Right ventricle myocardium inferior (tissue), 1 donor: ENCODE data around the gene SEMA4D. TPM values are rescaled to one million over a fixed set of nuclear protein-coding genes. Genes with fewer than 3 reads are reported as not detected.

Experiments used
- ATAC-seq: fragments of 200-7000 bp; cut with Tn5 transposase; one replicate; pipeline ENCODE4 v1.9.1; 2020; ENCODE audit warnings: mild to moderate bottlenecking, moderate library complexity
- DNase-seq: peaks from one replicate; pipeline ENCODE4 v3.0.0; 2021; ENCODE audit errors: missing footprints
- intact Hi-C: fragments of 100-400 bp; cut with DNase I; formaldehyde crosslinking; loops from one replicate; pipeline ENCODE4 v1.11.0; 2022
- total RNA-seq: library from RNA; stranded (reverse); fragmentation: NEBNext Ultra II Directional; extraction: Animal tissue kit (Norgen Biotek cat#: 25700); gene quantifications from one replicate; pipeline ENCODE4 v1.2.1, GENCODE V29; 2021
- donor health status: DM: no; HTN: yes; CAD: no; lungs with severe emphysema.

SEMA4D gene
- total RNA-seq, 1 donor from 2014 or later: 24.1 TPM

DNA sequence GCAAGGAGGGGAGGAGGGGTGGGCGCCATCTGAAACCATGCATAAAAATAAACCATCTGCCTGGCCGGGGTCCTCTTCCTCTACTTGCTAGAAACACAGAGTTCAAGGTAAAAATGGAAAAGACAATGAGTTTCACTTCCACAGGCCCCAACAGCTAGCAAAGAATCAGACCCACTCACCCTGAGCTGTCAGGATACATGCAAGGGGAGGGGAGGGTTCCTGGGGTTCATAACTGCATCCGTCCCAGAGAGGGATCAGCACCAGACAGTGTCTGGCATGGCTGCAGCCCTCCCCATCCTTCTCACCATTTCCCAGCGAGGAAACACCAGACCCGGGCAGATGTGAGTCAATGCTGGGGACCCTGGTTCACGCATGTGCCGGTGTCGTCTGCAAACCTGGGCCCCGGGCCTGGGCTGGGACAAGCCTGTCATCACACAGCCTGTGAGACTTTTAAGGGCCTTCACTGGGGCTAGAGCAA lies 55.4 kb downstream of the SEMA4D start:
- intact Hi-C loops: no loop called here
- no peak for ATAC-seq
- DNase-seq: peak; percentile 73

DNA sequence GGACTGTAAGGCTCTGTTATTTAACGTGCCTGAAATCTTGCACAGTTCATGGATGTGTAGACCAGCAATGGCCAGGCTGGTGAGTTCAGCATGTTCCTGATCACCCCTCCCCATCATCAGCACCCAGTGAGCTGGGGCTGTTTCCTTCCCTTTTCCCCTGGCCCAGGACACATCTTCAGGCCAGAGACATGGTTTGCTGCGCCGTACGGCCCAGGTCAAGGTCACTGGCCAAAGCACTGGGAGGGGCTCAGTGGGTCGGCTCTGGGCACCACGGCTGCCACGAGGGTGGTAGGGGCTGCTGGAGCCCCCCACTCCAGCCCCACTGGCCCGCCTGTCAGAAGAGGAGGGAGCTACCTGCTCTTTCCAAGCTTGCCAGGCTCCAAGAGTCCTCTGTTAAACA lies 55.9 kb downstream of the SEMA4D start:
- DNase-seq (peak; percentile 57), ATAC-seq (no peak)
- intact Hi-C loops: no loop called here

GRCh38 chr9:89441655-89441970 lies 56.3 kb downstream of the SEMA4D start:
- intact Hi-C loops: no loop called here
- peak; percentile 33 for DNase-seq
- ATAC-seq: no peak

GRCh38 chr9:89440951-89441654 lies 56.8 kb downstream of the SEMA4D start:
- intact Hi-C loops: no loop called here
- peak; percentile 49 for DNase-seq
- ATAC-seq: no peak

DNA sequence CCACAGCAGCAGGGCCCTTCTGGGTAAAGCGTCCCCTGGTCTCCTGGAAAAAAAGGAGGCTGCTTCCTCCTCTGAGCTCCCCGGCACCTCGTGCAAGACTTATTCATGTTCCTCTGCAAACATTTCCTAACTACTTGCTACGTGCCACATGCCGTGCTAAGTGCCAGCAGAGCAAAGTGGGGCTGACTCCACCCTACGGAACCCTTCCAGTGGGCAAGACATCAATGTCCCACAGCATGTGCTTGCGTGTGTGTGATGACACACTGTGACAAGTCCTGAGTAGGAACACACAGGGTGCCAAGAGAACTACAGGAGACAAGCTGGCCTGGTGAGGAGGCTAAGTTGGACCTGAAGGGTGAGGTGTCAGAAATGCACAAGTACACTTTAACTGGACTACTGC lies 57.4 kb downstream of the SEMA4D start:
- intact Hi-C loops: no loop called here
- DNase-seq (peak; percentile 82), ATAC-seq (peak; percentile 65)

DNA sequence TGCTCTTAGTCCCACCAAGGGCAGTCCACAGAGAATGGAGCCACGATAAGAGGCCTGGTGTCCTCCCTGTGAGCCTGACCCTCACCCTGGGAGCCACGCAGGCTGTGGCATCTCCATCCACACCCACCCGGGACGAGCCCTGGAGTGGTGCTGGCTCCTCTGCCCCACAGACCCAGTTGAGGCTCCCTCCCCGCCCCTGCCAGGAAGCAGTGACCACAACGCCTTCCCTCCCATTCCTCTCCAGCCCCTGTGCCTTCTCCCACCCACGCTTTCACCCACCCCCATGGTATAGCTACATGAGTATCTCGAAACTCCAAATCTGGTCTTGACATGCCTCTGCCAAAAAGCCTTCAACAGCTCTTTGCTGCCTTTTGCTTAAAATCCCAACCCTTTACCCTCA lies 57.9 kb downstream of the SEMA4D start:
- DNase-seq: no peak
- ATAC-seq: no peak
- intact Hi-C loops: no loop called here

DNA sequence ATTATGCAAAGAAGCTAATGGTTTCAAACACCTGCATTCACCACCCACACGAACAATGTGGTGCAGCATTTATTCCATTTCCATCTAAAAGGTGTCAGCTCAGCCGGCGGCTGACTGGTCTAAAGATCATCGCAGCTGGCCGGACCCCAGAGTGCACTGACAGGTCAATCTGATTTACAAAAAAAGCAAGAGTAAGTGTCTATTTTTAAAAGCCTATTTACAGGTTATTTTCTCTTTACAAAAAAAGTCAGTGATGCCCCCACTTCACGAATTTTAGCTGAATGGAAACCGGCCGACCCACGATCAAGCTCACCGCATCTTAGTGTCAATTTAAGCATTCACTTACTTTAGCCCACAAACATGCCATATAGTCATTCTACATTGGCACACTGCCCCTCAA lies 58.3 kb downstream of the SEMA4D start:
- intact Hi-C loops: no loop called here
- peak; percentile 48 for DNase-seq
- no peak for ATAC-seq

- peak; percentile 54 for DNase-seq
- no peak for ATAC-seq
Measured at GRCh38 chr9:89438194-89438593, 59.7 kb downstream of the SEMA4D start.

DNA sequence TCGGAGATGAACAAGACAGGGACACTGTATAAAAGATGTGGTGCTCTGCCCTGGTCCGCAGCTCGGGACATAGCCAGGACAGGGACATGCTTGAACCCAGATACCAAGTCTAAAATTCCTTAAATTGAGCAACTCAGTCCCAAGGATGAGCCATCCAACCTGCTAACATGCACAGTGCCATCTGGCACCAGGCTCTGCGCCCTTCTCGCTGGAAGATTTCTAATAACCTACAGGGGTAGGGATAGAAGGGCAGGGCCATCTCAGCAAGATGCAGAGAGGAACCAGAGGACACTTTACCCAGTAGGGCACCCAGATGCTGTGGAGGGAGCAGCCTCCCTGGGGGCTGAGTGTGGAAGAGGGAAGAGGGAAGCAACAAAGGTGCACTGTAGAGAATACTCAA lies 60.1 kb downstream of the SEMA4D start:
- no peak for DNase-seq
- intact Hi-C loops: no loop called here

More at GRCh38 chr9:89438194-89438593, 59.7 kb downstream of the SEMA4D start:
- intact Hi-C loops: no loop called here

GRCh38 chr9:89436963-89437625 lies 60.8 kb downstream of the SEMA4D start:
- ATAC-seq: no peak
- no peak for DNase-seq
- intact Hi-C loops: no loop called here

More for the DNA sequence above, 60.1 kb downstream of the SEMA4D start:
- no peak for ATAC-seq

DNA sequence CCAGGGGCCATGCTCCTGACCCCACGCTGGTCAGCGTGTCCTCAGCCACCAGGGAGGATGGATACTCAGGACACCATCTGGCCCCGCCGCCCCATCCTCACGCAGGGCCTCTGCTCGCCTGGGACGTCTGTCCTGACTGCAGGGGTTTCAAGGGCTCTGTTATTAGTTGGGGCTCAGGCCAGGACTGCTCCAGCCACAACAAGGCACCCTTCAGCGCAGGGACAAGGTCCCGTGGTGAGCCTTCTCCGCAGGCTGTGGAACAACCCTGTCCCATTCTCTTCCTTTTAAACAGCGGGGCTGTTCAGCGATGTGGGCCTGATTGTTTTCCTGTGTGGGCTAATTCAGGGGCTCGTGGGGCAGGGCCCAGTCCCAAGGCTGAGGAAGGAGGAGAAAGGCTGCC lies 61.6 kb downstream of the SEMA4D start:
- DNase-seq: no peak
- intact Hi-C loops: no loop called here

DNA sequence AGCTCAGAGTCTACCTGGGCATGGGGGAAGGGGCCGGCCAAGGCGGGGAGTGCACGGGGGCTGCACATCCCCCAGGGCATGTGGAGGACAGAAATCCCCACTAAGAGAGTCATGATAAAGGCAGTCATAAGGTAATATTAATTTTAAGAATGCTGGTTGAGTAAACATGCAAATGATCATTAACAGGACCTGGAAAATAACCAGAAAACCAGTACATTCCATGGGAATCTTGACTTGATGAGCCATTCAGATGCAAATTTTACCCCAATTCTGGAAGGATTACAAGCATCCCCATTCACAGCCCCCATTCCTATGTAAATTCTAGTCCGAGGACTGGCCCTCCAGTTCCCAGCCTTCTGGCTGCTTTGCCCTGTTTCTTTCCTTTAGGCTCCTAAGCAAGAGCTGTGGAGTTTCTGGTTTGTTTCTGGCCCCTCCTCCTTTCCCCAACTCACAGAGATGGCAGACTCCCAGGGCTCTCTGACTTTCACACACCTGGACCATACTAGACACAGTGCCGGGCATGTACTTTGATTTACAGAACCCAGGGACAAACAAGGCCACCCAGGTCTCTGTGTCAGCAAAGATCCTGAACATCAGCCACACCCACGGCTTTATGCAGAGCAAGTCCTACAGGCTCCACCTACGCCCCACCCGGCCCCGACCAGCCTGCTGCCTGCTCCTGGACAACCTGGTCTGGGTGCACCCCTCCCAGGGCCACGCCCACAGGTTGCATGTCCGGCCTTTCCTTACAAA lies 62.7 kb downstream of the SEMA4D start:
- intact Hi-C loops: no loop called here
- ATAC-seq (no peak), DNase-seq (no peak)

More for the DNA sequence above, 61.6 kb downstream of the SEMA4D start:
- ATAC-seq: no peak

DNA sequence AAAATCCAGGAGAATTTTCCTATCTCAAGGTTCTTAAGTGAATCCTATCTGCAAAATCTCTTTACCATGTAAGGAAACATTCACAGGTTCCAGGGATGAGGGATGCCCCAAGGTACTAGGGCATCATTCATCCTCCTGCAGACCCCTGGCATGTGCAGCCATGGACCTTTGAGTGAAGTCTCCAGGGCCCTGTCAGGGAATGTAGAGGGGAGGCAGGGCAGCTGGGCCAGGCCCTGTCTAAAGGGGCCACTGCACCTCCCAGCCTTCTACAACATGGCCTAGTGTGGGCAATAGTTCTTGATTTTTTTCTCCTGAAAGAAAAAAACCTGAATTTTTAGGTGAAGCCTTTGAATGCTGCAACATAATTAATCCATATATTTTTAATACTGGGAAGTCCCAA lies 63.3 kb downstream of the SEMA4D start:
- ATAC-seq (no peak), DNase-seq (no peak)
- intact Hi-C loops: no loop called here

DNA sequence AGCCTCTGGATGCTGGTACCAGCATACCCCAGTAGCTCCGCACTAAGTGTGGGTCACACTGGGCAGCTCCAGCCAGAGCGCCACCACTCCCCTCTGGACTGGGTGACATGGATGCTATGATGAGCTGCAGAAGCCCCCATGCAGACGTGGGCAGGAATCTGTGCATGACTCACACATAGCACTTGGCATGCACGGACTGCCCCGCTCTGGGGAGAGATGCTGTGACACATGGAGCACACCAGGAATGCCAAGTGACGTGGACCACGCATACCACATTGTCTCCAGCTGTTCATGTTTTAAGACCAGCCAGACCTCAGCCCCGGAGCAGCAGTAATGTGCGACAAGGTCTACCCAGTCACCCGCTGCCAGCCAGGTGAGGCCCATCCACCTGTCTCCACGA lies 64.1 kb downstream of the SEMA4D start:
- intact Hi-C loops: no loop called here
- no peak for DNase-seq
- ATAC-seq: no peak

DNA sequence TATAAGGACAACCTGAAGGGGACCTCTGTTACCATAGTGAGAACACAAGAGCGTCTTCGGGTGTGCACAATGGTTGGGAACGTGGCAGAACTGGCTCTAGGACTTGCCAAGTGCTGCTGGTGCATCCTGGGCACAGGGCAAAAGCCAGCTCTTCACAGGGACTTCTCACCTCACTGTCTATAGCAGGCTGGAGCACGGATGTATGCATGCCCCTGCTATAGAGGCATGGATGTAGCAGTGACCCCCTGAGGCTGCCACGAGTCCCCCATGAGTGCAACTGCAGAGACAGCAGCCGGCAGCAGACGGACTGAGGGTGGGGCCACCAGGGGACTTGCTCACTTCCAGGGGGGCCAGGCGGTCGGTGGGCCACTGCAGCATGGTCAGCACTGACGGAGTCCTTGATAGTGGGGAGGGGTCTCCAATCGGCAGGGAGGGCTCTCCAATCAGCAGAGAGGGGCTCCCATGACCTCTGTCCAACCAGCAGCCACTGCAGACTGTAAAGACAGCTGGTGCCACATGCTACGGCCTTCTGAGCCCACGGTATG lies 64.9 kb downstream of the SEMA4D start:
- intact Hi-C loops: no loop called here
- DNase-seq (no peak), ATAC-seq (peak; percentile 32)

GRCh38 chr9:89431930-89432725 lies 65.8 kb downstream of the SEMA4D start:
- intact Hi-C loops: no loop called here
- DNase-seq: no peak
- ATAC-seq: peak; percentile 40

DNA sequence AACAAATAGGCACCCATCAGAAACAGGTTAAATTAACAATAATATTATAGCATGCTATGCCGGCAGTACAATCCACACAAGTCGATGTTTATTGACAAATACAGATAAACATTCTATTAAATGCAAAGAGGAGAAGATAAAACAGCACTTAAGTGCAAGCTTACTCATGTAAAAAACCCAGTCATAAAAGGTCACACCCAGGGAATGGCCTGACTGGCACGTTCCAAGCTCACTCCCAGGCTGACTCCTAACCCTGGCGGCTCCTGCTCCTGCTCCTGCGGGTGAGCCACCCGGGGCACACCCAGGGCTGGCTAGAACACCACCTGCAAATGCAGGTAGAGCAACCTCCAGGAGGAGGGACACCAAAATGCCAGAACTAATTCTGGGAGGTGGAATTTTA lies 66.9 kb downstream of the SEMA4D start:
- ATAC-seq: no peak
- no peak for DNase-seq
- intact Hi-C loops: no loop called here

GRCh38 chr9:89428901-89429890 lies 68.7 kb downstream of the SEMA4D start:
- no peak for ATAC-seq
- DNase-seq: no peak
- intact Hi-C loops: loop anchor here (10.0 kb wide), 1 partner anchor 64 kb away; no protein-coding TSS in a partner anchor
